ENCODE measurements around the gene GHR.

Gene GHR

DNA sequence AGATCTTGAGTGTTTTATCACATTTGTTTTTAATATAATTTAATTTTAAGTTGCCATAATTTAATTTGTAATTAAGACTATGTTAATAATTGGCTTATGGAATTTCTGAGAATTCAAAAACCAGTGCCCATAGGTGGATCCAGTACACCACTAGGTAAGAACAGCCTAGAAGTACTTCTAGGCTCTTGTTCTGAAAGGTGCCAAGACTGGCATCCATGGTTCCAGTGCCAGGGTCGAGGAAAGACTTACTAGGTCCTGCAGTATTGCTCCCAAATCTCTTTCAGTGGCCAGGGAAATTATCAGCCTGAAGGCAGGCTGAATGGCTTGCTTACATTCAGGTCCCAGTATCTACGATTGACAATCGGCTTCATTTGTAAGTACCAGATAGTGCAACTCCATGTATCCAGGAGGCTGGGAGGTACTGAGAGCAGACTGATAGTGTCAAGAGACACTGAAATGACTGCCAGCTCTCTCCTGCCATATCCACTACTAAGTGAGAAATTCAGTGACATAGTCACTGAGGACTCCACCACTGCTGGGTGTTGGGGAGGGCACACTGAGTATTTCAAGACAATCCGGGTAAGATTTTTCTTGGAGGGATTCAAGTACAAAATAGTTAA lies 174.2 kb downstream of the GHR start:
- no peak for DNase-seq (ENCODE audit: extremely low read depth in 1 of 2, low read depth in 1 of 2)

DNA sequence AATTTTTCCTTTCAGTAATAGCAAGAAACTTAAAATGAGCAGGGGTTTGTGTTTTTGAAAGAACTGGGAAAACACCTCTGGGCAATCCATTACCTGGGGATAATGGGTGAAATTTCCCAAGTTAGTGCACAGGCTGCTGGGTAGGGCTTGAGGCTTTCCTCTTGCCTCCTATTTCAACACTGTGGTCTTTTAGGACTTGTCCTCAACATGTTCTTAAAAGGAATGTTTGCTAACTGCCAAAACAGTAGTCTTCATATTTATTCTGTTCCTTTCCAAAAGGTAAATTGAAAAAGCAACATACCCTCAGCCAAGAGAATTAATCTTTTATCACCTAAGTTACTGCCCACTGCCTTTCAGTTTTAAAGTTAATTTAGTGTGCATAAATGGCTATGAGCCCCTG lies 175.1 kb downstream of the GHR start:
- DNase-seq (ENCODE audit: extremely low read depth in 1 of 2, low read depth in 1 of 2): no peak

DNA sequence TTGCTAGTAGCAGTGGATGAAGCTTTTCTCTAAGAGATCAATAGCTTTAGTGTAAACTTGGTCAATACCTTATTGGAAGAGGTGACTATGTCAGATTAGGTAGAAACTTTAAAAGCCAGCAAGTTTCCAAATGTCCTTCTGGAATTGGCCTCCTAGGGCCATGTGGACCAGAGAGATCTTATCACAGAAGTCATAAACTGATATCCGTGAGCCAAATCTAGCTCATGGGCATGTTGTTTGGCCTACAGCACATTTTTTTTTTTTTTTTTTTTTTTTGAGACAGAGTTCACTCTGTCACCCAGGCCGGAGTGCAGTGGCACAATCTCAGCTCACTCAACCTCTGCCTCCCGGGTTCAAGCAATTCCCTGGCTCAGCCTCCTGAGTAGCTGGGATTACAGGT lies 175.9 kb downstream of the GHR start:
- DNase-seq (ENCODE audit: extremely low read depth in 1 of 2, low read depth in 1 of 2): no peak

DNA sequence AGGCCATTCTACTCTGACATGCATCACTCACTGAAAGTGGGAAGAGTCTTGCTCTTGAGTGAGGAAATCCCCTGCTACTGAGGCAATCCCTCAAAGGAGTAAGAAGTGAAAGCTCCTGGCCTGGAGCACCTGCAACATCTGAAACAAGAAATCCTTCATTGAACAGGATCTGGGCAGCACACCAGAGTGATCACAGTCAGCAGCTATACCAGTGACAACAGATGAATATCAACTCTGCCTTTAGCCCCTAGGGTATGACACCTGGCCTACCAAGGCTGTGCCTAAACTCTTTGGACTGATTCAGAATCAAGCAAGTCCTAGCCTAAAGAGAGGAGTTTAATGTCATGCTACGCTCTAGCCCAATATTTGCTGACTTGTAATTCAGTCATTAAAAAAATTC lies 177.2 kb downstream of the GHR start:
- no peak for DNase-seq (ENCODE audit: extremely low read depth in 1 of 2, low read depth in 1 of 2)

DNA sequence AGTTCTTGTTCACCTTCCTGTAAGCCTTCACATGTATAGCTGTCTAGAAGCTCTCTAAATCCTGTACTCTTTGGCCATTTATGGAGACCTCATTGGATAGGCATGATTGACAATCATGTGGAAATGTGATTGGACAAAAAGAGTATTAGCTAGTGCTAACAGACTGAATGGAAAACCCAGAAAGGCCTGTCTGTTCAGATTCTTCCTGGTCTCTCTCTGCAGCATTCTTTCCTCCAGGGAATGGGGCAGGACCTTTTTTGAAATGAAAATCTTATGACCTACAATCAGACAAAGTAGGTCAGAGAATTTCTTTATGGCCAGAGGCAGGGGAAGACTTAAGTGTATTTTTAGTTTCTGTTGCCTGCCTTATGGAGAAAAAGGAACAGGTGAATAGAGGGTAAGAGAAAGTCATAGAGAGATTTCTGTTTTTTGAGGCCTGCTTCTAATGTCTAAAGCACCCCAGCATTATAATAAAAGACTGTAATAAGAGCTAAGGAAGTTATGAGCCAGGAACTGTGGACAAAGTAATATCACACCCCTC lies 181.0 kb downstream of the GHR start:
- DNase-seq (ENCODE audit: extremely low read depth in 1 of 2, low read depth in 1 of 2): no peak

DNA sequence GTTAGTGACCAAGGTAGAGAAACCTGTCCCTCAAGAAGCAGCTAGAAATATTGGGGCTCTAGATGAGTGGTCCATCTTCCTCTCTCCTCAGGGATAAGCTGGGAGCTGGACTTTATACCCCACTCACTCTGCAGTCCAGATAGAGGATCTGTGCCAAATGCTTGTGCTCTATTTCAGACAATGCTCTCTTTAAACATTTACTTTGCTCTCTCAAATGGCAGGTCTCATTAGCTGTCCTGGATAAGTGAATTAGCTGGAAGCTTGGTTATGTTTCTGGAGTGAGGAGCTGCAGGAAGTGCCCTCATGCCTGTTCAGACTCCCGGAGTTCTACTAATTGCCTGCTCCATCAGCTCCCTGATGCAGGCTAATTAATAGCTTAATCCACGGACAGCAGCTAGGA lies 182.3 kb downstream of the GHR start:
- DNase-seq (ENCODE audit: extremely low read depth in 1 of 2, low read depth in 1 of 2): no peak

DNA sequence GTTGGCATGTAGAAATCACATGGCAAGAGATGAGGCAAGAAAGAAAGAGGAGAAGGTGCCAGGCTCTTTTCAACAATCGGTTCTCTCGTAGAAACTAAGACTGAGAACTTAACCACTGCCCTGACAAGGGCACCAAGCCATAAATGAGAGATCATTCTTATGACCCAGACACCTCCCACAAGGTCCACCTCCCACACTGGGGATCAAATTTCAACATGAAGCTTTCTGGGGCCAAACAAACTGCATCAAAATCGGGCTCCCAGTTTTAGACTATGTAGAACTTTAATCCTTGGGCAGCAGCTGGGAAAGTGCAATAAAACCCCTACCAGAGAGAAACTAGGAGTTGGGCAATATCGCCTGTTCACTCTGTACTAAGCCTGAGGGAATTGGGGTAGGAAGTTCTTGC lies 183.2 kb downstream of the GHR start:
- no peak for DNase-seq (ENCODE audit: extremely low read depth in 1 of 2, low read depth in 1 of 2)

DNA sequence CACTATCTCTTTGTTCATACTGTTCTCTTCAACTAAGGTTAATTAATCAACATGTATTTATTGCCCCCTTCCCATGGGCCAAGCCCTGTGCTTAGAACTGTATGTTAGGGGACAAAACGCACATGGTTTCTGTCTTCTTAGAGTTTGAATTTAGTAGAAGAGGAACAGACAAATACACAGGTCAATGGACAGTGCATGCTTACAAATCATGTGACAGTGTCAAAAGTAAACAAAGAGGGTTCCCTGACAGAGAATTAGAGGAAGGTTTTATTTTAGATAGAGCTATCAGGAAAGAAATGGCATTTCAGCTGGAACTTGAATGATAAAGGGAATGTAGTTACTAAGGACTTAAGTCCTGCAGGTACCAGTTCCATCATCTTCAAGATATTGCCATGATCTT lies 188.2 kb downstream of the GHR start:
- no peak for DNase-seq (ENCODE audit: extremely low read depth in 1 of 2, low read depth in 1 of 2)

DNA sequence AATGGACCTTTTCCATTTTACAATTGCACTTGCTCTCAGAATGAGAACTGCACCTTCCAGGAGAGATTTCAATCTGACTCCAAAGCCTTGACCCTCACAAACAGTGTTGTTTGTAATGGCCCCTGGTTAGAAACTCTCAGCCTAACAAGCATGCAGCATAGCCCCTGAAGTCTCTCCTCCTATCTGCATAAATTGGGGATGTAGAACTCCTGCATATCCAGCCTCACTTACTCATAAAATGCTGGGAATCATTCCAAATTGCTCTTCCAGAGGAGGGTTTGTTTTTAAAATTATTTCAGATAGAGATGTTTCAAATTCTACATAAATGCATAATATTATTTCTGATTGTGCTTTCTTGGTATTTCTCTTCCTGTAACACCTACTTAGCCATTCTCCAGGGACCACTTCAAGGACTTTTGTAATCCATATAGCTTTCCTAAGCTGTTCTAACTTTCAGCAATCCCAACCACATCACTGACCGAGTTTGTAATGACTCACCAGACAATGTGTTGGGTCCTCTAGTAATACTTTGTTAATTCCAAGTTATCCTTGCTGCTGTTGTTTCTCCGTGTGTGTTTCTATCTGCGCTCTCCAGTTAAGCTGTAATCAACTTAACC lies 189.6 kb downstream of the GHR start:
- no peak for DNase-seq (ENCODE audit: extremely low read depth in 1 of 2, low read depth in 1 of 2)

DNA sequence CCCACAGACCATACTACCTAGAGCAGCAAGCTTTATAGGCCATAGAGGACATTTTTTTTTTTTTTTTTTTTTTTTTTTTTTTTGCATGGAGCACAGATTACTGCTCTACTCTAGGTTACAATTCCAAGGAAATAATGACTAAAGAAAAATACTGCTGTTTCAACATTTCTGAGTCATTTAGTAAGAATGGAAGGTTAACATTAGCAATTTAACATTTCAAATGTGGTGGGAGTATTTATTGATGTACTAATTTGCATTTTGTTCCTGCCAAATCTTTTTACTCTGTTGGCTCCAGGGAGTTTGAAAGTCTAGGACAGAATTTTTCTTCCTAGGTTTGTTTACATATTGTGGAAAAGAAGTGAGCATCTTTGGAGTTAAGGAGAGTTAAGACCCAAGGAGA lies 191.3 kb downstream of the GHR start:
- no peak for DNase-seq (ENCODE audit: extremely low read depth in 1 of 2, low read depth in 1 of 2)

DNA sequence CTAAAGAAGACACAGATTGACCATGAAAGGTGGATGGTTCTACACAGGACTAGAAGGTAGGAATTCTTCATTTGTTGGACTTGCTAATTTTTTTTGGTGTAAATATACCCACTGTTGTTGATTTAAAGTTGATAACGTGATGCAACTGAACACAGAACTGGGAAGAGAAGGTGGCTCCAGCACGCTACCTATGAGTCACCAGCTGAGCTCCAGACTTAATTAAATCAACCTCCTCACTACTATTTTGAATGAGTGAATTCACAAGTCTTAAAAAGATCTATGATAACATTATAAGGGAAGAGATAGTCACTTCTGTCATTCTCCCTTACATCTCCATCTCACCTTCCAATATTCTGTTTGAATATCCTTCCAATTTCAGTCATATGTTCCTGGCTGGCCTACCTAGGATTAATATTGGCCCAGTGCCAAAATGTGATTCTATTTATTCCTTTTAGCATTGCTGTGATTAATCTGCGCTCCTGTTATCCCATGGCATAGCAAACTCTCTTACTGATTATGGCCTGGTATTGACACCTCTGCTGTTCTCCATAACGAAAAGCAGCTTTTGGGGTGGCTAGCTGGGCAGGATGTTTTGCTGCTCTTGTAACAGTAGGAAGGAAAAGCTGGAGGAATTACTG lies 197.5 kb downstream of the GHR start:
- no peak for DNase-seq (ENCODE audit: extremely low read depth in 1 of 2, low read depth in 1 of 2)

DNA sequence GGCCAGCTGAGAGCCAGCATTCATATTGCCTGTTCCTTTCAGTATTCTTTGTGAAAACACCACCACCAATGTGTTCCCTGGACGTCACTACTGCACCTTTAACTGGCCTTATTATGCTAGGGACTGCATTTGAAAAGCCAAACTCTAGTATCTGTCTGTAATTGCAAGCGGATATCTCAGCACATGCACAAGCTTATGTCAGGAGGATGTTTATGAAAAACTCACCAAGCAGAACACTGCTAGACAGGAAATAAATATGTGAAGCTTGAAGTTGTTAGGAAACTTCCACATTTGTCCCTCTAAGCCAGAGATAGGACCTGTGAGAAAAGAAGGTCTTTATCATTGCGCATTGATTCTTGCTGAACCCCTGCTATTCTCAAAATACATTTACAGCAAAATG lies 198.0 kb downstream of the GHR start:
- DNase-seq (ENCODE audit: extremely low read depth in 1 of 2, low read depth in 1 of 2): no peak

DNA sequence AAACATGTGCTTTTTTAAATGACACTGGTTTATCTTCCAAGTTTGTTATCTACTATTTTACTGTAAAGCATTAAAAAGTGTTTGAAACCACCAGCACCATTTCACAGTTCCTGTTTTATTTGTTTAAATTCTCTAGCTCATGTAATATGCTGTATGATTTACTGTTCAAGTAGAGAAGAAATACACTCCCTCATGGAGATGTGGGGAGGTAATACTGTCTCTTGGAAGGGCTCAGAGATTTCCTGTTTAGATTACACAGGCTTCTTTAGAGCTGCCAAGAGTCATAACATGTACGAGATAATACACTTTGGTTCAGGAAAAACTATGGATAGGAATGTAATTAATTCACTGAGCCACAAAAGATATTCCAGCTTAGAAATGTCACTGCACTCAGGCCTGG lies 198.4 kb downstream of the GHR start:
- no peak for DNase-seq (ENCODE audit: extremely low read depth in 1 of 2, low read depth in 1 of 2)

DNA sequence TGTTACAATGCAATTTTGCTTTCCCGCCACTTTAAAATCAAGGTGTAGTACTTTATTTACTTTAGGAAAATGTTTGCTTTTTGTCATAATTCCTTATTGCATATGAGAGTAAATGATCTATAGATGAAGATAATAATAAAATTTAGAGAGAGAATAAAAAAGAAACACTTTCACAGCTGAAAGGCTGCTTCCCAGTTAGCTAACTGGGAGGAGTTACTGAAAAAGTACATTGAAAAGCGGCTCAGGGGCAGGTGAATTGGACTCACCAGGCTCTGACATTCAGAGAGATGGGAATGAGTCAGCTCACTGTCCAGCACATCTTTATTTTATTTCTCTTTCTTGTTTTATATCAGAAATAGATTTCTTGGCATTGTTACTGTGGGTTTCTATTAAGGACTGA lies 201.7 kb downstream of the GHR start:
- DNase-seq (ENCODE audit: extremely low read depth in 1 of 2, low read depth in 1 of 2): no peak

DNA sequence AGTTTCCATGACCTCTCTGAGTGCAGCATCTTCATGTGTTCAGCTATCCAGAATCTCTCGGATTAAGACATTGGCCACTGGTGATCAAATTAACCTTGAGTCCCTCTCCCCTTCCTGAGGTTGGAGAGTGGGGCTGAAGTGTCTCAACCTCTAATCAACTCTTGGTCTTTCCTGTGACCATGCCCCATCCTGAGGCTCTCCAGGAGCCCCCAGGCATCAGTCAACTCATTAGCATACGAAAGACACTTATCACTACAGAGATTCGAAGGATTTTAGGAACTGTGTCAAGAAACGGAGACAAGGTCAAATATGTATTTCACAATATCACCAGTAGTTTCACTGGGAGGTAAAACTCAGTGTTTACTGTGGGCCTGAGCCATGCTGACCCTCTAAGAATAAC lies 203.2 kb downstream of the GHR start:
- DNase-seq (ENCODE audit: extremely low read depth in 1 of 2, low read depth in 1 of 2): no peak

DNA sequence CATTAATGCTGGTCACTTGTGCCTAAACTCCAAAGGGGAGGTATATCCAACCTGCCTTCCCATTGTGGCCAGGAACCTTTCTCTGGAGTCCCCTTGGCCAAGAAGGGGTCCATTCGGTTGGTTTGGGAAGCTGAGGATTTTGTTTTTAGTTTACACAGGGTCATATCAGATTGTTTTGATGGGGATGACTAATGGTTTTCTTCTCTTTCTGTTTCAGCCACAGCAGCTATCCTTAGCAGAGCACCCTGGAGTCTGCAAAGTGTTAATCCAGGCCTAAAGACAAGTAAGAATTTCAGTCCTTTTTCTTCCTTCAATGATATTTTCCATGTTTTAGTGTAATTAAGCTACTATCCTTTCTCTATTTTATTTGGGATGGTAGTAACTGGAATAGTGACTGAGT lies 205.6 kb downstream of the GHR start:
- no peak for DNase-seq (ENCODE audit: extremely low read depth in 1 of 2, low read depth in 1 of 2)

DNA sequence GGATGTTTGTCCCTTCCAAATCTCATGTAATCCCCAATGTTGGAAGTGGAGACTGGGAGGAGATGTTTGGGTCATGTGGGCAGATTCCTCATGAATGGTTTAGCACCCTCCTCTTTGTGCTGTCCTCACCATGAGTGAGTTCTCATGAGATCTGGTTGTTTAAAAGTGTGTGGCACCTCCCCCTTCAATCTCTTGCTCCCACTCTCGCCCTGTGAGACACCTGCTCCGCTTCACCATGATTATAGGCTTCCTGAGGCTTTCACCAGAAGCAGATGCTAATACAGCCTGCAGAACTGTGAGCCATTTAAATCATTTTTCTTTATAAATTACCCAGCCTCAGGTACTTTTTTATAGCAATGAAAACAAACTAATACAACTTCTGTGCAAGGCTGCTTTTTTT lies 206.0 kb downstream of the GHR start:
- no peak for DNase-seq (ENCODE audit: extremely low read depth in 1 of 2, low read depth in 1 of 2)

DNA sequence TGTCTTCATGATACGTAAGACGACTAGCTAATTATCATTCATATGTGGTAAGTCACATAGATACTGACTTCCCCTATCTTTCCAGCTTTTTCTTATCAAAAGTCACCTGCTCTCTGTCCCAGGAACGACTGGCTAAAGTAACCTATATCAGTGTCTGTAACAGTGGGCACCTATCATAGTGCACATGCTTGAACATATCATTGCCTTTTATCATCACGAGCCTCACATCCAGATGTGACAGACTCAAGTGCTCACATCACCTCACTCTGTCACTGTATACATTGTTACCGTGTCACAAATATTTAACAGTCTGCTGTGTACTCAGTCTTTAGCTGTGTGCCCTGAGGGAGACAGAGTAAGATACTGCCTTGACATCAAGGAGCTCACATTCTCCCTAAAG lies 208.0 kb downstream of the GHR start:
- no peak for DNase-seq (ENCODE audit: extremely low read depth in 1 of 2, low read depth in 1 of 2)

DNA sequence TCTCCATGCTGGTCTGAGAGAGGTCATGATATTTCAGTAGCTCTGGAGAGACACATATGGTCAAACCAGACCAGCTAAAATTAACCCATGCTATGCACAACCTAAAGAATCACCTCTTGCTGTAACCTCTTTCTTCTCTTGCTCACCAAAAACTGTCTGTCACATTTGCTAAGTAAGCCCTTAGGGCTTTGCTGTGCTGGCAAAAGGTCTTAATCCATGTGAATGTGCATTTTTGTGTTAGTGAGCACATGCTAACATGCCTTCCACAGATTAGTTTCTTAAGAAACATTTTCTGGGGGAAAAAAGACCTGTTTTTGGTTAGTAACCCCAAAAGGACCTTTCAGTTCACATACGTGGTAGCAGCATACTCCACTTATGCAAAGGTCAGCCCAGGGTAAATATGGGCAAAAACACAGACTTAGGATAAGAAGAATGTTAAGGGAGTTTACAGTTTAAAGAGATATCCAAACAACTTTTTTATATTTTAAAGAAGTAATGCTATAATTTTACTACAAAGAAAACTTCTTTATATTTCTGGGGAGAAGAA lies 209.2 kb downstream of the GHR start:
- DNase-seq (ENCODE audit: extremely low read depth in 1 of 2, low read depth in 1 of 2): no peak

DNA sequence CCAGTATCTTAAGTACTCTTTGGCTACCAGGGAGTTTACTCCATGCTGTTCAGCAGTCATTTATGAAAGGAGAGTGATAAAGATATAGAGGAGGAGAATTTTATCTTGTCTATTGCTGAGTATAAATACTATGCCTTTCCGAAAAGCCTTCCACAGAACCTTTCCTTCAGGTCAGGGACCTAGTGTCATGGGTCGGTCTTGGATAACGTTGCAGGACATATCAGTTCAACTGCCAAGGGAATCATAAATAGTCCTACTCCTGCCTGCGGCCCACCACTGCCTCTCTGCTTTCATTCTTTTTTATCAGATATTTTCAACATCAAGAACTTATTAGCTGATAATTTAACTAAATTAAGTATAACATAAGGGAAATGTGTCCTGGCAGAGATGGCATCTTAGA lies 211.3 kb downstream of the GHR start:
- DNase-seq (ENCODE audit: extremely low read depth in 1 of 2, low read depth in 1 of 2): no peak

DNA sequence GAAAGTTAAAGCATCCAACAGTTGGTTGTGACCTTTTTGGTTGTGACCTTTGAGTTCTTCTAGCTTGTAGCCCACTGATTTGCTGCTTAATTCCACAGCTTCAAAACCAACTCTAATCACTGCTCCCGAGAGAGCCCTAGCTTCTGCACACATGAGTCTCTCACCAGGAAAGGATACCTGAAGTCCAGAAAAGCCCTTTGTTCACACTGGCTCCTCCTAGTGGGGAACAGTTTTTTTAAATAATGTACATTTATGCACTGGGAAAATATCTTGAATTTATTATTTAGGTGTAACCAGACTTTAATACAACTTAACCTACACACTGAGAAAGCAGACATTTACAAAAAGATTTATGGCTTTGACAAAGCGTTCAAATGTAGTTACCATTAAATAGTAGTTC lies 213.2 kb downstream of the GHR start:
- DNase-seq (ENCODE audit: extremely low read depth in 1 of 2, low read depth in 1 of 2): no peak

DNA sequence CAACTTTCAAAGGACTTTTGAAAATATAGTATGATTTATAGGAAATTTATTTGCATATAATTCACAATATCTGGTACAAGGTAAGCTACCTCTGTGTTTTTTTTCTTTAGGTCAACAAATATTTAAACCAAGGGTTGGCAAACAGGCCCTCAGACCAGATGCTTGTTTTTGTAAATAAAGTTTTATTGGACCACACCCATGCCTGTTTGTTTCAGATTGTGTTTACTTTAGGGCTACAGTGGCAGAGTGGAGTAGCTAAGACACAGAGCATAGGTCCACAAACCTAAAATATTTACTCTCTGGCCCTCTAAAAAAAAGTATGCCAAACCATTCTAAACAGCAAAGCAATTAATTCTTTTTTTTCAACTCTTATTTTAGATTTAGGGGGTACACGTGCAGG lies 213.7 kb downstream of the GHR start:
- DNase-seq (ENCODE audit: extremely low read depth in 1 of 2, low read depth in 1 of 2): no peak
